GM13976 (cell line): Measurements from ENCODE around the gene MLXIP.

Experiments
- DNase-seq: peaks from one replicate; pipeline ENCODE4 v3.0.0; 2012; ENCODE audit warnings: low spot score
- CTCF ChIP-seq: IDR thresholded peaks from 2 replicates; pipeline ENCODE4 v1.5.1; 2012; ENCODE audit warnings: borderline replicate concordance, mild to moderate bottlenecking; ENCODE audit not compliant: insufficient read depth; ENCODE audit errors: extremely low read depth, missing control alignments, control extremely low read depth
- in situ Hi-C: fragments of 300-500 bp; cut with MboI; formaldehyde crosslinking; loops from one replicate; pipeline ENCODE4 v1.12.0; 2022; ENCODE audit warnings: low sequenced_read_pairs, mixed read lengths, inconsistent platforms; ENCODE audit not compliant: unreplicated experiment

MLXIP gene

GRCh38 chr12:122190842-122191668, 112.5 kb downstream of the MLXIP start:
- peak; percentile 89 for DNase-seq
- in situ Hi-C loops = loop anchor here (5.0 kb wide), 1 partner anchor 49 kb away; no protein-coding TSS in a partner anchor

DNA sequence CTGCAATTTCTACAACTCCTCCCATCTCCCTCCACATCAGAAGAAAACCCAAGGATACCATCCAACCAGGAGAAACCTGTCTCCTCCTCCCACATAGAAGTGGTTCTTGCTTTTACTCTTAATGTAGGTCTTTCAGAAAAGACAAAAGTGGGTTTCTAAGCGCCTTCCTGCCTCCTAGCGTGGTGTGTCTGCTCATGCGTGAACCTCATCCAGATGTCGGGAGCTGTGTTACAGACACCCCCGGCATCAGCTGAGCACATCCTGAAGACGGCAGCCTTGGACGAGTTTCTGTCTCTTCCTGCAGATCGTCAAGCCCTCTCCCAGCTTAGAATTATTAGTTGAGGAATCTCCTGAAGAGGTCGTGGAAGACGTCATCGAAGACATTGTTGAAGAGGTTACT, 113.9 kb downstream of the MLXIP start:
- in situ Hi-C loops = loop anchor here (5.0 kb wide), 1 partner anchor 50 kb away; no protein-coding TSS in a partner anchor

More at GRCh38 chr12:122190842-122191668, 112.5 kb downstream of the MLXIP start:
- TF ChIP-seq CTCF = peak; percentile 83

GRCh38 chr12:122194804-122195203, 116.2 kb downstream of the MLXIP start:
- in situ Hi-C loops = loop anchor here (5.0 kb wide), 1 partner anchor 53 kb away; no protein-coding TSS in a partner anchor
- no peak for TF ChIP-seq CTCF

More for the DNA sequence above, 113.9 kb downstream of the MLXIP start:
- no peak for DNase-seq
- no peak for TF ChIP-seq CTCF

GRCh38 chr12:122195405-122195804, 116.8 kb downstream of the MLXIP start:
- TF ChIP-seq CTCF = no peak
- DNase-seq = no peak
- in situ Hi-C loops = no loop called here

More at GRCh38 chr12:122194804-122195203, 116.2 kb downstream of the MLXIP start:
- no peak for DNase-seq
